Lower leg skin (tissue), 4 donors: ENCODE data around the gene PON2. TPM values are rescaled to one million over a fixed set of nuclear protein-coding genes. Genes with fewer than 3 reads are reported as not detected.
"Not testable (repeated sequence)": the region's sequence is repeated elsewhere in the genome, so short reads cannot be mapped to it uniquely, and the experiment has no call there.

Experiments
- DNase-seq, 2 donors: peaks; one replicate each; pipeline ENCODE4 v3.0.0-alpha.2; 2019; ENCODE audit warnings: low spot score in 2 of 2
- H3K4me3 ChIP-seq: fragments of 200-600 bp; sonication (generic); 2 replicates; pipeline ENCODE4 v1.5.1; 2017; ENCODE audit warnings: mild to moderate bottlenecking, low read depth; ENCODE audit not compliant: poor library complexity, severe bottlenecking
- POLR2A ChIP-seq, 2 donors: fragments of 450-650 bp; IDR thresholded peaks; one replicate each; pipeline ENCODE4 v1.6.1; 2016 to 2017; ENCODE audit warnings: antibody characterized with exemption in 2 of 2, mild to moderate bottlenecking in 1 of 2, moderate library complexity in 1 of 2
- WGBS, 2 donors: methylation state at CpG; one replicate each; pipeline ENCODE4 v1.1.5; 2018; 5-methylcytosine and 5-hydroxymethylcytosine counted together
- intact Hi-C: fragments of 100-400 bp; cut with DNase I; formaldehyde crosslinking; loops from one replicate; pipeline ENCODE4 v1.15.0; 2023; ENCODE audit warnings: low total_unique reads
- total RNA-seq, 4 donors: library from RNA; depleted of rRNA; stranded (reverse); fragments of >200 nt; gene quantifications; one replicate each; pipeline ENCODE4 v1.1.0, GENCODE V29; 2016
- TF ChIP-seq, protein P1 (sequence below), 3 donors: fragments of 450-650 bp; IDR thresholded peaks; one replicate each; pipeline ENCODE4 v1.5.1; 2016; ENCODE audit warnings: antibody characterized with exemption in 3 of 3, mild to moderate bottlenecking in 3 of 3, moderate library complexity in 2 of 3

The PON2 gene
- total RNA-seq, 4 donors from 2014 or later: 77.7 to 101 (median 86.0) TPM

DNA sequence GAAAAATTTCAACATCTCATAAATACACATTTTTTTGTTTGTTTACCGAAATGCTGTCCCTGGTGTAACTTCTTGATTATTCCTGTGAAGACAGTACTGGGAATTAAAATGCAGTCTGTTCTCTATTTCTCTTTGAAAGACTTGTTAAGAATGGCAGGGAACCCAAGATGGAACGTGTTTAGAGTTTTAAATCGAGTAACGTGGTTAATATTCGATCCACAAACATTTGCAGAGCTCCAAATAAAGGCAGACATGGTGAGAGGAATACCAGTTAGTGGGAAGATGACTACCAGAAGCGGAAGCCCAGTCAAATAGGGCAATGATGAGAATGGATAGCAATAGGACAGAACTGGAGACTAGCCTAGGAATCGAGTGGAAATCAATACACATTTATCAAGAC, 45.3 kb downstream of the PON2 start:
- no peak overlapping the region for H3K4me3 ChIP-seq
- WGBS, 2 donors: 87 to 88% methylated on average over 7 of the region's 7 CpGs
- intact Hi-C loops: no loop called here
- TF ChIP-seq POLR2A (IDR thresholded peaks at IDR 0.05): no peak
- TF ChIP-seq, protein P1, sequence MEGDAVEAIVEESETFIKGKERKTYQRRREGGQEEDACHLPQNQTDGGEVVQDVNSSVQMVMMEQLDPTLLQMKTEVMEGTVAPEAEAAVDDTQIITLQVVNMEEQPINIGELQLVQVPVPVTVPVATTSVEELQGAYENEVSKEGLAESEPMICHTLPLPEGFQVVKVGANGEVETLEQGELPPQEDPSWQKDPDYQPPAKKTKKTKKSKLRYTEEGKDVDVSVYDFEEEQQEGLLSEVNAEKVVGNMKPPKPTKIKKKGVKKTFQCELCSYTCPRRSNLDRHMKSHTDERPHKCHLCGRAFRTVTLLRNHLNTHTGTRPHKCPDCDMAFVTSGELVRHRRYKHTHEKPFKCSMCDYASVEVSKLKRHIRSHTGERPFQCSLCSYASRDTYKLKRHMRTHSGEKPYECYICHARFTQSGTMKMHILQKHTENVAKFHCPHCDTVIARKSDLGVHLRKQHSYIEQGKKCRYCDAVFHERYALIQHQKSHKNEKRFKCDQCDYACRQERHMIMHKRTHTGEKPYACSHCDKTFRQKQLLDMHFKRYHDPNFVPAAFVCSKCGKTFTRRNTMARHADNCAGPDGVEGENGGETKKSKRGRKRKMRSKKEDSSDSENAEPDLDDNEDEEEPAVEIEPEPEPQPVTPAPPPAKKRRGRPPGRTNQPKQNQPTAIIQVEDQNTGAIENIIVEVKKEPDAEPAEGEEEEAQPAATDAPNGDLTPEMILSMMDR (IDR thresholded peaks at IDR 0.05): no peak
- DNase-seq: no peak

DNA sequence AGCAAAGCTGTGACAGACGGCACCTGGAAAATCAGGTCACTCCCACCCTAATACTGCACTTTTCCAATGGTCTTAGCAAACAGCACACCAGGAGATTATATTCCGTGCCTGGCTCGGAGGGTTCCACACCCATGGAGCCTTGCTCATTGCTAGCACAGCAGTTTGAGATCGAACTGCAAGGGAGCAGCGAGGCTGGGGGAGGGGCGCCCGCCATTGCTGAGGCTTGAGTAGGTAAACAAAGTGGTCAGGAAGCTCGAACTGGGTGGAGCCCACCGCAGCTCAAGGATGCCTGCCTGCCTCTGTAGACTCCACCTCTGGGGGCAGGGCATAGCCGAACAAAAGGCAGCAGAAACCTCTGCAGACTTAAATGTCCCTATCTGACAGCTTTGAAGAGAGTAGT, 55.4 kb downstream of the PON2 start:
- DNase-seq, H3K4me3 ChIP-seq, intact Hi-C loops: not testable (repeated sequence)
- WGBS, 2 donors: 96 to 99% methylated on average over 10 of the region's 10 CpGs

DNA sequence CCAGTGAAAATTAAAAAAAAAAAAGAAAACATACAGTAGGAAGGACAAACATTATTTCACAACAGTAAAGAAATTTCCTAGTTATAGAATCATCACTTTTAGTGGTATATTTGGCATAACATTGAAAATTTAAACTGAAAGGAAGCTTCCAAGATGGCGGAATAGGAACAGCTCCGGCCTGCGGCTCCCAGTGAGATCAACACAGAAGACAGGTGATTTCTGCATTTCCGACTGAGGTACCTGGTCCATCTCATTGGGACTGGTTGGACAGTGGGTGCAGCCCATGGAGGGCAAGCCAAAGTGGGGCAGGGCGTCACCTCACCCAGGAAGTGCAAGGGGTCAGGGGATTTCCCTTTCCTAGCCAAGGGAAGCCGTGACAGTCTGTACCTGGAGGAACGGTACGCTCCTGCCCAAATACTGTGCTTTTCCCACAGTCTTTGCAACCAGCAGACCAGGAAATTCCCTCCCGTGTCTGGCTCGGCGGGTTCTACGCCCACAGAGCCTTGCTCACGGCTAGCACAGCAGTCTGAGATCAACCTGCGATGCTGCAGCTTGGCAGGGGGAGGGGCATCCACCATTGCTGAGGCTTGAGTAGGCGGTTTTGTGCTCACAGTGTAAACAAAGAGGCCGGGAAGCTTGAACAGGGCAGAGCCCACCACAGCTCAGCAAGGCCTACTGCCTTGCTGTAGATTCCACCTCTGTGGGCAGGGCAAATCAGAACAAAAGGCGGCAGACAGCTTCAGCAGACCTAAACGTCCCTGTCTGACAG, 58.0 kb downstream of the PON2 start:
- TF ChIP-seq, protein P1 (IDR thresholded peaks at IDR 0.05): no peak
- no peak for TF ChIP-seq POLR2A (IDR thresholded peaks at IDR 0.05)
- H3K4me3 ChIP-seq: no peak overlapping the region
- DNase-seq: no peak
- WGBS, 2 donors: 88 to 93% methylated on average over 13 to 17 of the region's 18 CpGs
- intact Hi-C loops: no loop called here

DNA sequence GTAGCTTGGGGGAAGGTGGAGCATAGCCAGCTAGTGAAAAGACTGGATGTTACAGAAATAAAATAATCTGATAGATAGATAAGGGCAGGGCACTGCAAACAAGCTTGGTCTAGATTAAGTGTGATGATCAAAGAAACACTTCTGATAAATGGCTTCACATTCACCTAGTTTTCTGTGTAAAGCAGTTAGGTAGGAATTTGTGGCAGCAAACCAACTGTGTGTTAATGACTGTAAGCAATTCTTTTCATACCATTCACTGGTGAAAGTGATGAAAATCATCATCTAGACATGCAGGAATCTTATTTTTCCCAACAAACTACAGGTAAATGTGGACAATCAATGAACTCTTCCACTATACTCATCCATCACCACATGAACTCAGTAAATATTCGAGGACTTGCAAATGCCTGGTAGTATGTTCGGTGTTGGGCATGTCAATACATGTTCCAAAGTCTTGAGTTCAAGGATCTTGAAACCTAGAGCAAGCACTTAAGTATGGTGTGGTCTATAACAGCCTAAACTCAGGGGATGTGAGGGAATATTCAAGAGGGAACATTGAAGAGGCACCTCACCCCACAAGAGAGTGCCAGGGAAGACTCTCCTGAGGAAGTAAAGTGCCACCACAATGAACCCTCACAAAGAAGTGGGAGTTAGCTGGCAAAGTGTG, 59.1 kb downstream of the PON2 start:
- no peak overlapping the region for H3K4me3 ChIP-seq
- TF ChIP-seq, protein P1 (IDR thresholded peaks at IDR 0.05): no peak
- TF ChIP-seq POLR2A (IDR thresholded peaks at IDR 0.05): no peak
- 55 to 71% methylated on average over 2 of the region's 2 CpGs for WGBS, 2 donors
- DNase-seq: no peak
- intact Hi-C loops: no loop called here

DNA sequence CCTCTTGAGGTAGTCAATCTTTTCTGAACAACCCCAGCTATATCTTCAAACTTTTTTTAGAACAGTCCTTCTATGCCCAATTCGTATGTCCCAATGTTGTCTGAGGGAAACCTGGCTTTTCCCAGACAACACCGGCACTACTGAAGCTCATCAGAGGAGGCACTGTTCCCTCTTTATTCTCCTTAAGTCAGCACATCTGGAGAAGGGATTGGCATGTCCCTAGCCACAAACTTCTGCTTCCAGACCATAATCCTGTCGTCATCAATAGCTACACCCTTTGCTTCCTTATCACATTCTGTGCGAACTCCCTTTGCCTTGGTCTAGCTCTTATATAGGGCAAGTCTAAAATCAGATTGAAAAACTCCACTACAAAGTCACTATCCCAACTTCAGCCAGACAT, 61.5 kb downstream of the PON2 start:
- TF ChIP-seq, protein P1 (IDR thresholded peaks at IDR 0.05): no peak
- TF ChIP-seq POLR2A (IDR thresholded peaks at IDR 0.05): no peak
- H3K4me3 ChIP-seq: no peak overlapping the region
- WGBS, 2 donors: 77 to 78% methylated on average over 4 of the region's 4 CpGs
- no peak for DNase-seq
- intact Hi-C loops: no loop called here

DNA sequence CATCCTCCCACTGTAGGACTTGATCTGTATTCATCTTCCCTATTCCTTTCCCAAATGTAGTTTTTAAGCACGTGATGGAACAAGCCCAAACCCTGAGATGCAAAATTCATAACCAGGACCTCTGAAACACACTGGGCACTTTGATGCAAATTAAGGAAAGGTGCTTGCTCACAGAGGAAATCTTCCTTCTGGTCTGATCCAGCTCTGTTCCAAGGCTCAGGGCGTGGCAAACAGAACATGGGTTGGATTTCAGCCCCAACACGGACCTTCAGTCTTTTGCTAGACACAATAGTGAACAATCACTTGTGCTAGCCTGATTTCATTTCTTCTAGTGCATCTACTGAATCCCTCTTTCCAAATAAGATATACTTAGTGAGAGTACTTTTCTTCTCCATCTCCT, 66.6 kb downstream of the PON2 start:
- intact Hi-C loops: no loop called here
- TF ChIP-seq, protein P1 (IDR thresholded peaks at IDR 0.05): no peak
- no peak for TF ChIP-seq POLR2A (IDR thresholded peaks at IDR 0.05)
- no peak for DNase-seq
- WGBS, 2 donors: 68 to 74% methylated on average over 3 of the region's 3 CpGs
- H3K4me3 ChIP-seq: no peak overlapping the region
